GM19452 (cell line): ENCODE results near the gene ABHD1.

Source experiments
- ATAC-seq: cut with Tn5 transposase; IDR thresholded peaks from one replicate; pipeline ENCODE4 v1.9.1; 2021; ENCODE audit not compliant: unreplicated experiment

ABHD1 gene

GRCh38 chr2:27134781-27135477 lies 11.3 kb downstream of the ABHD1 start:
- no peak for ATAC-seq

DNA sequence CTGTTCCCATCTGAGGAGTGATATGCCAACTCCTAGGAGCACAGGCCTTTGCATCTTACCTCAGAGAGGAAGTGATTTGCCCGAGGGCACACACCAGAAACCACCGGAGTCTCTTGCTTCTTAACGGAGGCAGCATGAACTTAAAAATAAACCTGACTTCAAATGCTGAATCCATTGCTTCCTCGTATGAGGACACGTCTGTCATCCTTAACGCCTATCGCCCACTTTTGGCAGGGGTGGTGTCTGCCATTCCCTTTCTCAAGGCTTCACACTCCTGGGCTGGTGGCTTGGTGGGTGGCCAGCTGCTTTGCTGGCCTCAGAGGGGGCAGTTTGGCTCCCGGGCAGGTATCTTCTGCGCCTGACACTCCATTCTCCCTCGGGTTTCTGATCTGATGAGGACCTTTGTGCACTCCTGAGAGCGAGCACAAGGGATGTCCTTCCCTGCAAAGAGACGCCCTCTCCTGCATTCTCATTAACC lies 11.9 kb downstream of the ABHD1 start:
- no peak for ATAC-seq

DNA sequence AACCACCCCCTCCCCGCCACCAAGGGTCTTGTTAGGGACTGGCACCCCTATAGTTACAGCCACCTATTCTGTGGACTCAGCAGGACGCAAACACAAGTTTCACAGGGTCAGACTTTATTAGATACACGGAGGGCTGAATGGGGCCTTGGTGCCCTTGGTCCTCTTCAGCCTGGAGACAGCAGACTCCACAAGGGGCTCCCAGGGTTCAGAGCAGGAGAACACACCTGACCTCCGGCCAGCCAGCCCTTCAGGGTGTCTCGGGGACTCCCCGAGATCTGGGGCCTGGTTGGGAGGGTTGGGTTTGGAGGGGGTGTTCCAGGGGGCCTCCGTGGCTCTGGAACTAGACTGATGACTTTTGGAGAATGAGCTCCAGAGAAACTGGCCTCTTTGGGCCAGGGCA lies 13.1 kb downstream of the ABHD1 start:
- no peak for ATAC-seq

GRCh38 chr2:27137322-27137935 lies 13.8 kb downstream of the ABHD1 start:
- no peak for ATAC-seq

GRCh38 chr2:27138111-27138510 lies 14.5 kb downstream of the ABHD1 start:
- no peak for ATAC-seq

DNA sequence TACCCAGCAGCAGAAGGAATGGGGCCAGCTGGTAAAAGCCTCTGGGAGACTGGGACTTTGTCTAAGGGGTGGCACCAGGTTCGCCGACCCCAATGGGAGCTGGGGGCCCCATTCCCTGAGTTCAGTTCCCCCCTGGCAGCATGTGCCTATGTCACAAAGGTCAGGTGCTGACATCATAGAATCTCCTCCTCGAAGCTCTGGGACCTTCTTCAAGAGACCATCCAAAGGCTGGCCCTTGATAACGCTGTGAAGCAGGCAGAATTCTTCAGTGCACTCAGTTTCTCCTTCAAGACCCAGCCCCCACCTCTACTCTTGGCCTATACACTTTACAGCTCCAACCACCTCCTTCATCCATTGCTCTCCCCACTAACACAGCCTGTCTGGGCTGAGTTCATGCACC lies 15.7 kb downstream of the ABHD1 start, which contains the start of gene PRR30:
Gene PRR30, minus strand, starts transcription at position 101 of the 400 bp plus-strand sequence. CDS start 1,081 bp downstream, outside the sequence.
- ATAC-seq, result no peak

DNA sequence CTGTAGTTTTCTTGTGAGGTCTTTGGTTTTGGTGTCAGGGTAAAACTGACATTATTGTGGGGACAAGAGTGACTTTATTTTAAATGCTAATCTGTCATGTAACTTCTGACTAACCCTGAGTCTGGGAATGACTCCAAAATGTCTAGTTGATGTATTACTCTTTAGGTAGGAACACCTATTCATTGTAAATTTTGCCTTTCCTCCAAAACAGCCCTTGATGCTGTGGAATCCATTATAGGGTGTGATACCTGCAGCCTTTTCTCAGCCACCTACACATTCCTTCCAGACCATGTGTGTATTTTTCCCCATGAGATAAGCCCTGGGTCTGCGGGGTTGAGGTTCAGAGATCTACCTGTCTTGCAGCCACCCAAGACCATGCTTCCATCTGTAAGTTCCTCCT lies 19.7 kb downstream of the ABHD1 start:
- no peak for ATAC-seq

DNA sequence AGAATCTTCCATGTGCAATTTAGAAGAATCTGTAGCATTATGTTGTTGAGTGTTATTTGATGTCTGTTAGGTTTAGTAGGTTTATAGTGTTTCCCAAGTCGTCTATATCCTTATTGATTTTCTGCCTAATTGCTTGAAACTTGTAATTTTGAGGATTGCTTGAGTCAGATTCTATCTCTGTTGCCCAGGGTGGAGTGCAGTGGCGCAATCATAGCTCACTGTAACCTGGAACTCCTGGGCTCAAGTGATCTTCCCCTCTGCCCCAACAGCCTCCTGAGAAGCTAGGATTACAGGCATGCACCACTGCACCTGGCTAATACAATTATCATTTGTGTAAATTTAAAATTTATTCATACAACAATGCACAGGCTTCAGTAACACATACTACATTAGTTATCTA lies 22.1 kb downstream of the ABHD1 start:
- no peak for ATAC-seq

DNA sequence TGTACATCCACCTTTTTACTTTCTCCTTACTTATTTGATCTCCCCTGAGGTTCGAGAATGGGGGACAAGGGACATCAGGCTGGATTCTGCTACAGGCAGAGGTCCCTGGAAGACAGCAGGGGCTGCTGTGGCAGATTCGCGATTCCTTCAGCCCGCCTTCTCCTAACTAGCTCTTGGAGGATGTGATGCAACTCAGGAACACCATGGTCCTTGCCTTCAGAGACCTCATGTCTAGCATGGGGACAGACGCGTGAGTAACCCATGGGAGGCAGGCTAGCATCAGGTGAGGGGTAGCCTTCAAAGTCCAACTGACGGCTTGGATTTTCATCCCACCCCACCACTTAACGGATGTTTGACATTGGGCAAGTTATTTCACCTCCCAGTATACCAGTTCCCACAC lies 24.3 kb downstream of the ABHD1 start:
- no peak for ATAC-seq

- ATAC-seq, result no peak
These were observed 25.3 kb downstream of the ABHD1 start, which contains the start of gene TCF23 for GRCh38 chr2:27148801-27149439. Gene TCF23 (plus strand): TSS chr2:27149004. CDS start chr2:27149134, 130 bp downstream.

DNA sequence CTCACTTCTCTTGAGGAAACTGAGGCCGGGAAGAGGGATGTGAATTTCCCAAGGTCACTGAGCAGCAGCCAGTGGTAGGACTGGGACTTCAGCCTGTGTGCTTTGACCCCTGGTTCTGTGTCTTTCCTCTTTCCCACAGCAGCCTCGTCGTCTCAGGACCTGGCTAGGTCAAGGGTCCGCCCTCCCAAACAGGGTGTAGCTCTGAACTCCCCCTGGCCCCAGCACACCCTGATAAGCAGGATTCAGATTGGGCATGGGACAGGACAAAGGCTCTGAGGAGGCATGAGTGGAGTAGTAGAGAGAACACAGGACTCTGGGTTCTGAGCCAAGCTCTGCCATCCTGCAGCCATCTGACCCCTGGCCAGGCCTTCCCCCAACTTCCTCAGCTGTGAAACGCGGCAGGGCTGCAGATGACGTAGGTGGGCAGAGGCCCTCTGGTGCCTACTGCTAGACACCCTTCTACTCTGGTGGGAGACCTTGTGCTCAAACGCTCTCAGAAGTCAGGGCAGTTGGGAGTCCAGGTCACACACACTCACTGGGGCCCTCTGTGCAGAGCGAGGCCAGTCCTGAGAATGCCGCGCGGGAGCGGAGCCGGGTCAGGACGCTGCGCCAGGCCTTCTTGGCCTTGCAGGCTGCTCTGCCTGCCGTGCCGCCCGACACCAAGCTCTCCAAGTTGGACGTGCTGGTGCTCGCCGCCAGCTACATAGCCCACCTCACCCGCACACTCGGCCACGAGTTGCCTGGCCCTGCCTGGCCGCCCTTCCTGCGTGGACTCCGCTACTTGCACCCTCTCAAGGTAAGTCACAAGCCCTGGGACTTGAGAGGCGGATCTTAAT lies 26.2 kb downstream of the ABHD1 start:
- no peak for ATAC-seq

- no peak for ATAC-seq
These were observed 27.1 kb downstream of the ABHD1 start for GRCh38 chr2:27150639-27151230.

DNA sequence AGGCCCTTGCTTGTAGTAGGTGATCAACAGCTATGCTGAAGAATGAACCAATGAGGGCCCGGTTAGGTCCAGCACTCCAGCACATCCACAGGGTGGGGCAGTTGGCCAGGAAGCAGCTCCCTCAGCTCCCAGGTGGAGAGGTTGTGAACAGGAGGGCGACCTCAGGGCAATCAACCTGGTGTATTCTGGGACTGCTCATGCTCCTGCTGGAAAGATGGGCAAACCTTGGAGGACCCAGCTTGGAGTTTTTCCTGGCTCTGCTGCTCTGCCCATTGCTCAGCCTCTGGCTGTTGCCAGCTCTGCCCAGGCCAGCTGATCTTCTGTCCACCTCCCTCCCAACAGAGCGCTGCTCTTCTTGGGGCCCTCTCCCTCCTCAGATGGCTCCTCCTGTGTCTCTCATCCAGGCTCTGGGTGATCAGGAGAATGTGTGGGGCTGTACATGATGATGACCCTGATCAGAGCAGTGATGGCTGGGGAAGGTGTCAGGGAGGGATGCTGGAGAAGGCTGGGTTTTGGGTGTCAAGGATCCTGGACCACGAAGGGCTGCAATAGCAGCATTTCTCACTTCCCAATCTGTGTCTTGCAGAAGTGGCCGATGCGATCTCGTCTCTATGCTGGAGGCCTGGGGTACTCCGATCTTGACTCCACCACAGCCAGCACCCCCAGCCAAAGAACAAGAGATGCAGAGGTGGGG lies 28.6 kb downstream of the ABHD1 start:
- no peak for ATAC-seq

- ATAC-seq, result no peak
These were observed 29.3 kb downstream of the ABHD1 start for GRCh38 chr2:27152796-27153464.

GRCh38 chr2:27154488-27154887 lies 30.9 kb downstream of the ABHD1 start:
- ATAC-seq, result no peak

DNA sequence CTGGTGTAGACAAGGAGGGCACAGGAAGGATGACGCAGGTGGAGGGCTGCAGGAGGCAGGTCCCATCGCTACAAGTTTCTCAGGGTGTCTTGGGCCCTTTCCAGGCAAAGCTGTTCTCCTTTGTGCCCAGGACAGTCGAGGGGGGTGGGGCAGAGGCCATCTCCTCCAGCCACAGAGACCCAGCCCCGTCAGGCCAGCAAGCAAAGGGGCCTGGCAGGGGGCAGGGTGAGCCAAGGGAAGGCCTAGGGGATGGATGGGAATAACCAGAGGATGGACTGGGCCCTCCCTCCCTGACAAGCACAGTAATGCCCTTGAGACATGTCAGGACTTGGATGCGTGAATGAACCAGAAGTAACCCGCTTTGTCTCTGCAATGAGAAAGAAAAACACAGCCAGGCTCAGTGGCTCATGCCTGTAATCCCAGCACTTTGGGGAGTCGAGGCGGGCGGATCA lies 31.5 kb downstream of the ABHD1 start:
- ATAC-seq, result no peak

DNA sequence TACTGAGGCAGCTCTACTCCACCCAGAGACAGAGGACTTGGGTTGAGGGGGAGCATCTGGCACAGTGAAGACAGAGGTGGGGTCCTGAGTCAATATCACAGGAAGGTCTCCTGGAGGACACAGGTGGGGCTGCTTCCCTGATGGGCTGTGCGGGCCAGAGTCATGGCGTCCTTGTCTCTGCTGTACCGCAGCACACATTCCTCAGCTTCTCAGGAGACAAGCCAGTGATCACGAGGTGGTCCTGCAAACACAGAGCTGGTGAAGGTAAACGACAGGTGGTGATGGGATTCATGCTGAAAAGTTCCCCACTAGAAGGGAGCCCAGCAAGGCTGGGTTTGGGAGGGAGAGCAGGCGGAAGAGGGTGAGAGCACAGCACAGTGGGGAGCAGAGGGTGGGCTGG lies 34.9 kb downstream of the ABHD1 start:
- ATAC-seq, result no peak

DNA sequence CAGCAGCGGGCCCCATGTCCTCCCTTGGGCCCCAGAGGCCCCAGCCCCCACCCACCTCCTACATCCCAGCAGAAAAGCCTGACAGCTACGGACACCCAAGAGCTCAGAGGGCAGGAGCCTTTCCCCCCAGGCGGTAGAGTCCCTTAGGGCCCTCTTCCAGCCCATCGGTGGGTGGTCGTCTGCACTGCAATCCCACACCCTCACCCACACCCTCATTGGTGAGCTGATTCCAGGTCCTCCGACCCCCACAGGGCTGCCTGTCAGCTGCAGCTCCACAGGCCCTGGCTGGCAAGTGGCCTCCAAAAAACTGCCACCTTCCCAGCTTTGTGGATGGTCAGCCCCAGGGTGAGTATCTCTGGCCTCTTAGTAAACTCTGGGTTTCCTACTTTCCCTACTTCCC lies 35.7 kb downstream of the ABHD1 start:
- no peak for ATAC-seq

- no peak for ATAC-seq
These were observed 36.6 kb downstream of the ABHD1 start for GRCh38 chr2:27160191-27160590.
